Measurements from ENCODE around the gene BDKRB2.

DNA sequence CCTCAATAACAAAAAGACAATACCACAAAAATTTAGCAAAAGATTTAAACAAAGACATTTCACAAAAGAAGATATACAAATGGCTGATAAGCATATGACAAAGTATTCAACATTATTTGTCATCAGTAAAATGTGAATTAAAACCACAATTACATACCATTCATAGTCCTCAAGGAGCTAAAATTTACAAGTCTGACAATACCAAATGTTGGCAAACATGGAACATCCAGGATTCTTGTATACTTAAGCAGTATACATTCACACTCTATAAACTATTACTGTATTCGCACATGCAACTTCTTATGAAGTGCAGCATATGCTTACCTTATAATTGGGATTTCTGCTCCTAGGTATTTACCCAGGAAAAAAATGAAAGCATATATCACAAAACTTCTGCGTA, 49.7 kb upstream of the BDKRB2 start:
- TF ChIP-seq, protein P1, sequence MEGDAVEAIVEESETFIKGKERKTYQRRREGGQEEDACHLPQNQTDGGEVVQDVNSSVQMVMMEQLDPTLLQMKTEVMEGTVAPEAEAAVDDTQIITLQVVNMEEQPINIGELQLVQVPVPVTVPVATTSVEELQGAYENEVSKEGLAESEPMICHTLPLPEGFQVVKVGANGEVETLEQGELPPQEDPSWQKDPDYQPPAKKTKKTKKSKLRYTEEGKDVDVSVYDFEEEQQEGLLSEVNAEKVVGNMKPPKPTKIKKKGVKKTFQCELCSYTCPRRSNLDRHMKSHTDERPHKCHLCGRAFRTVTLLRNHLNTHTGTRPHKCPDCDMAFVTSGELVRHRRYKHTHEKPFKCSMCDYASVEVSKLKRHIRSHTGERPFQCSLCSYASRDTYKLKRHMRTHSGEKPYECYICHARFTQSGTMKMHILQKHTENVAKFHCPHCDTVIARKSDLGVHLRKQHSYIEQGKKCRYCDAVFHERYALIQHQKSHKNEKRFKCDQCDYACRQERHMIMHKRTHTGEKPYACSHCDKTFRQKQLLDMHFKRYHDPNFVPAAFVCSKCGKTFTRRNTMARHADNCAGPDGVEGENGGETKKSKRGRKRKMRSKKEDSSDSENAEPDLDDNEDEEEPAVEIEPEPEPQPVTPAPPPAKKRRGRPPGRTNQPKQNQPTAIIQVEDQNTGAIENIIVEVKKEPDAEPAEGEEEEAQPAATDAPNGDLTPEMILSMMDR (IDR thresholded peaks at IDR 0.05), result no peak
- TF ChIP-seq EZH2 (IDR thresholded peaks at IDR 0.05; ENCODE audit: borderline replicate concordance, insufficient read depth, low read depth, low read length, poor library complexity, severe bottlenecking), result no peak

Data from B cell (primary cell).